ENCODE data around the gene SLC9A9. TPM values are rescaled to one million over a fixed set of nuclear protein-coding genes. Genes with fewer than 3 reads are reported as not detected.

The SLC9A9 gene
- total and polyA plus RNA-seq, 2 of the 8 experiments (the other 6 are each of a cell fraction or from before 2014, with no cell fraction given) = 0.48 to 1.1 TPM

DNA sequence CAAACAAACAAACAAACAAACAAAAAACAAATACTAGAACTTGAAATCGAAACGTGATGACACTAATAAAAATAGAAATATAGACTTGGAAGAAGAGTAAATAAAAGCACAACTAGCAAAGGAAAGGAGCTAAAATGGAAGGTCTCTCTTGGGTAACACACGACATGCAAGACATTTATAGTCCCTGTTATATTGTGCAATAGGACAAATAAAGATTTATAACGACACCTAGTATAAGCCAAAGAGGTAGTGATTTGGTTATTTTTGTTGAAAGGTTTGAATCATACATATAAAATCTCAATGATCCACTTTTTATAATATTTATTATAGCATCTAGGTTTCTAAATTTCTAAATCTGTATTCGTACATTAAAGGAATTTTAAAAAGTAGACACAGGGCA lies 379.1 kb downstream of the SLC9A9 start:
- 88% methylated on average over 5 of the region's 5 CpGs; no CpG with 5 or more reads in 1 of the 2 experiments for WGBS, 2 experiments (ENCODE audit: extremely low coverage in 1 of 2, insufficient coverage in 1 of 2, insufficient read length in 1 of 2, insufficient replicate concordance in 2 of 2, low coverage in 1 of 2, low lambda C conversion rate in 2 of 2, missing lambda C conversion rate in 1 of 2)
- POLR2A ChIA-PET (ENCODE audit: partially characterized antibody) = no interaction called here
- no peak overlapping the region for H2BK5ac ChIP-seq (ENCODE audit: low read depth, low read length)
- H2BK20ac ChIP-seq (ENCODE audit: low read length) = no peak overlapping the region
- DNase-seq (ENCODE audit: low read depth in 1 of 2, low spot score in 2 of 2) (no peak), FAIRE-seq (no peak)
- H2BK15ac ChIP-seq (ENCODE audit: low read length) = no peak overlapping the region
- H4K91ac ChIP-seq (replicated peaks; ENCODE audit: insufficient read length, low read length) = no peak overlapping the region
- no peak overlapping the region for H3K23ac ChIP-seq (ENCODE audit: insufficient read length)
- H3K4me1 ChIP-seq (replicated peaks in 1 of 4; ENCODE audit: control insufficient read depth in 3 of 4, insufficient read depth in 4 of 4, low read length in 3 of 4) = peaks cover 0 to 5% (median 2%) of the 10 kb centered on the region in 4 experiments; a peak in 3 of 7 replicates
- H3K56ac ChIP-seq (replicated peaks; ENCODE audit: insufficient read length, low read depth, low read length) = no peak overlapping the region
- no peak overlapping the region for H3K4me3 ChIP-seq (ENCODE audit: extremely low read depth in 1 of 4, insufficient read depth in 2 of 4, low read depth in 3 of 4, low read length in 4 of 4)
- no peaks in the 10 kb centered on the region for H3K9me3 ChIP-seq (ENCODE audit: insufficient read depth in 2 of 2, low read depth in 1 of 2, low read length in 1 of 2)
- CTCF ChIA-PET (ENCODE audit: partially characterized antibody) = no interaction called here
- no peak overlapping the region for H2BK120ac ChIP-seq (replicated peaks; ENCODE audit: low read depth, low read length)
- H4K8ac ChIP-seq (ENCODE audit: extremely low read depth, insufficient read depth, low read length) = no peak overlapping the region
- H2AK5ac ChIP-seq (ENCODE audit: low read depth, low read length) = no peak overlapping the region
- no peaks in the 10 kb centered on the region for H3K36me3 ChIP-seq (ENCODE audit: control insufficient read depth in 2 of 4, insufficient read depth in 4 of 4, low read length in 3 of 4)
- no peak overlapping the region for H3K18ac ChIP-seq (ENCODE audit: extremely low read depth, low read length)
- no peak overlapping the region for H3K4ac ChIP-seq (replicated peaks; ENCODE audit: insufficient read length, low read depth, low read length)
- H3K9ac ChIP-seq (replicated peaks in 1 of 4; ENCODE audit: extremely low read depth in 1 of 4, low read depth in 3 of 4, low read length in 3 of 4) = no peak overlapping the region
- H2AFZ ChIP-seq (ENCODE audit: low read length) = no peak overlapping the region
- H3K23me2 ChIP-seq (ENCODE audit: low read depth, low read length) = no peaks in the 10 kb centered on the region
- H3K27ac ChIP-seq (ENCODE audit: low read depth, low read length) = no peak overlapping the region
- H4K5ac ChIP-seq (ENCODE audit: insufficient read length, low read depth, low read length) = no peak overlapping the region
- no peak overlapping the region for H3K4me2 ChIP-seq (ENCODE audit: insufficient read depth in 1 of 2, low read depth in 2 of 2, low read length in 2 of 2)
- no peaks in the 10 kb centered on the region for H4K20me1 ChIP-seq (replicated peaks in 1 of 2; ENCODE audit: control insufficient read depth in 1 of 2, insufficient read depth in 2 of 2, low read length in 2 of 2)
- TF ChIP-seq TBP (IDR thresholded peaks at IDR 0.05; ENCODE audit: low read depth, low read length) = no peak
- no peak for TF ChIP-seq CBX8 (IDR thresholded peaks at IDR 0.05; ENCODE audit: borderline replicate concordance, low read depth, low read length)
- TF ChIP-seq RBBP5 (IDR thresholded peaks at IDR 0.05; ENCODE audit: borderline replicate concordance, low read depth, low read length) = no peak
- TF ChIP-seq SP2 (IDR thresholded peaks at IDR 0.05; ENCODE audit: low read length) = no peak
- H3K79me1 ChIP-seq (ENCODE audit: low read depth, low read length) = no peaks in the 10 kb centered on the region
- H3K27me3 ChIP-seq (replicated peaks in 1 of 4; ENCODE audit: control insufficient read depth in 3 of 4, extremely low read depth in 1 of 4, insufficient read depth in 3 of 4, low read length in 3 of 4) = no peaks in the 10 kb centered on the region
- H3K14ac ChIP-seq (ENCODE audit: insufficient read length) = no peak overlapping the region
- H3K79me2 ChIP-seq (ENCODE audit: control insufficient read depth in 1 of 2, insufficient read depth in 2 of 2, low read length in 2 of 2) = no peaks in the 10 kb centered on the region
- H2BK12ac ChIP-seq (ENCODE audit: low read depth, low read length) = no peak overlapping the region
